ENCODE results near the gene ANGEL1. TPM values are rescaled to one million over a fixed set of nuclear protein-coding genes. Genes with fewer than 3 reads are reported as not detected.

Gene ANGEL1
- total and polyA plus RNA-seq, 2 of the 13 experiments (the other 11 are each of a cell fraction or from before 2014, with no cell fraction given): 14.3 to 20.1 TPM

- TF ChIP-seq GMEB1 (CRISPR knock-in tag; IDR thresholded peaks at IDR 0.05; ENCODE audit: borderline replicate concordance) (no peak), GZF1 (CRISPR knock-in tag; IDR thresholded peaks at IDR 0.05) (no peak), HMGXB4 (CRISPR knock-in tag; IDR thresholded peaks at IDR 0.05; ENCODE audit: borderline replicate concordance in 1 of 2, low read depth in 1 of 2) (no peak), ATF5 (CRISPR knock-in tag; IDR thresholded peaks at IDR 0.05; ENCODE audit: low read depth) (no peak), KIAA2018 (CRISPR knock-in tag; IDR thresholded peaks at IDR 0.05; ENCODE audit: borderline replicate concordance) (no peak), NCOA2 (CRISPR knock-in tag; IDR thresholded peaks at IDR 0.05) (no peak), ZNF558 (CRISPR knock-in tag; IDR thresholded peaks at IDR 0.05; ENCODE audit: borderline replicate concordance) (no peak)
Observed at GRCh38 chr14:76828339-76829012, 15.8 kb upstream of the ANGEL1 start (continued).

Measured in HepG2 (cell line).